ENCODE data around the gene PNCK.
"Not testable (repeated sequence)": the region's sequence is repeated elsewhere in the genome, so short reads cannot be mapped to it uniquely, and the experiment has no call there.

The PNCK gene

GRCh38 chrX:153692611-153693156 is 19.1 kb upstream of the PNCK start:
- H3K4me3 ChIP-seq (replicated peaks; ENCODE audit: low read depth, low read length), result no peak overlapping the region
- DNase-seq (ENCODE audit: low read depth), result no peak
- no peak for TF ChIP-seq CTCF (IDR thresholded peaks at IDR 0.05; ENCODE audit: low read length, missing control alignments)

- no peak overlapping the region for H3K4me3 ChIP-seq (replicated peaks; ENCODE audit: low read depth, low read length)
- DNase-seq (ENCODE audit: low read depth), result no peak
- no peak for TF ChIP-seq CTCF (IDR thresholded peaks at IDR 0.05; ENCODE audit: low read length, missing control alignments)
Observed at GRCh38 chrX:153692003-153692402, 18.4 kb upstream of the PNCK start.

- not testable (repeated sequence) for H3K4me3 ChIP-seq (replicated peaks; ENCODE audit: low read depth, low read length); DNase-seq (ENCODE audit: low read depth)
Observed at GRCh38 chrX:153691032-153691827, 17.6 kb upstream of the PNCK start.

GRCh38 chrX:153690466-153690865 is 16.9 kb upstream of the PNCK start:
- no peak for TF ChIP-seq CTCF (IDR thresholded peaks at IDR 0.05; ENCODE audit: low read length, missing control alignments)
- no peak overlapping the region for H3K4me3 ChIP-seq (replicated peaks; ENCODE audit: low read depth, low read length)
- DNase-seq (ENCODE audit: low read depth), result no peak

GRCh38 chrX:153689654-153690465 is 16.2 kb upstream of the PNCK start:
- TF ChIP-seq CTCF (IDR thresholded peaks at IDR 0.05; ENCODE audit: low read length, missing control alignments), result no peak
- no peak for DNase-seq (ENCODE audit: low read depth)
- peak overlapping the region; percentile 34 for H3K4me3 ChIP-seq (replicated peaks; ENCODE audit: low read depth, low read length)

GRCh38 chrX:153688911-153689590 is 15.4 kb upstream of the PNCK start:
- DNase-seq (ENCODE audit: low read depth), result peak; percentile 21

More at GRCh38 chrX:153688911-153689590, 15.4 kb upstream of the PNCK start:
- peak overlapping the region; percentile 47 for H3K4me3 ChIP-seq (replicated peaks; ENCODE audit: low read depth, low read length)
- no peak for TF ChIP-seq CTCF (IDR thresholded peaks at IDR 0.05; ENCODE audit: low read length, missing control alignments)

All from fibroblast of pulmonary artery (primary cell).